VCaP (cell line): ENCODE measurements around the gene PHYHD1.

Experiments used
- H3K27ac ChIP-seq: fragments of 450-650 bp; 2 replicates; pipeline ENCODE4 v1.5.1; 2017
- CTCF ChIP-seq: fragments of 450-650 bp; conservative IDR thresholded peaks from 2 replicates; pipeline ENCODE4 v1.5.1; 2017; ENCODE audit warnings: mild to moderate bottlenecking, moderate library complexity

PHYHD1 gene

GRCh38 chr9:128969491-128969890 lies 48.7 kb downstream of the PHYHD1 start:
- TF ChIP-seq CTCF, result no peak
- no peak overlapping the region for H3K27ac ChIP-seq

- no peak overlapping the region for H3K27ac ChIP-seq
- TF ChIP-seq CTCF, result no peak
Measured at GRCh38 chr9:128972956-128973355, 52.2 kb downstream of the PHYHD1 start.

GRCh38 chr9:128979111-128979510 lies 58.3 kb downstream of the PHYHD1 start:
- no peak overlapping the region for H3K27ac ChIP-seq
- no peak for TF ChIP-seq CTCF

GRCh38 chr9:128983536-128983935 lies 62.8 kb downstream of the PHYHD1 start:
- TF ChIP-seq CTCF, result no peak
- no peak overlapping the region for H3K27ac ChIP-seq

- no peak for TF ChIP-seq CTCF
- H3K27ac ChIP-seq, result no peak overlapping the region
Measured at GRCh38 chr9:128986671-128987070, 65.9 kb downstream of the PHYHD1 start.

- TF ChIP-seq CTCF, result no peak
- H3K27ac ChIP-seq, result no peak overlapping the region
Measured at GRCh38 chr9:128987805-128988204, 67.0 kb downstream of the PHYHD1 start.
